ENCODE results near the gene ABR.
"Not testable (repeated sequence)": the region's sequence is repeated elsewhere in the genome, so short reads cannot be mapped to it uniquely, and the experiment has no call there.

Gene ABR

GRCh38 chr17:1146561-1147265 is 33.1 kb downstream of the ABR start:
- no peak for DNase-seq

GRCh38 chr17:1145311-1145986 is 34.3 kb downstream of the ABR start:
- DNase-seq = no peak

GRCh38 chr17:1144162-1144561 is 35.6 kb downstream of the ABR start:
- no peak for DNase-seq

GRCh38 chr17:1143573-1143972 is 36.2 kb downstream of the ABR start:
- DNase-seq = no peak

- DNase-seq = no peak
These were observed 37.2 kb downstream of the ABR start for GRCh38 chr17:1142561-1142971.

- DNase-seq = no peak
These were observed 42.3 kb downstream of the ABR start for GRCh38 chr17:1137465-1137894.

GRCh38 chr17:1136748-1137147 is 43.0 kb downstream of the ABR start:
- no peak for DNase-seq

- no peak for DNase-seq
These were observed 45.0 kb downstream of the ABR start for GRCh38 chr17:1134634-1135324.

- no peak for DNase-seq
These were observed 49.6 kb downstream of the ABR start for GRCh38 chr17:1130191-1130590.

GRCh38 chr17:1128463-1128862 is 51.3 kb downstream of the ABR start:
- not testable (repeated sequence) for DNase-seq

- DNase-seq = no peak
These were observed 52.8 kb downstream of the ABR start for GRCh38 chr17:1126801-1127550.

- no peak for DNase-seq
These were observed 53.5 kb downstream of the ABR start for GRCh38 chr17:1126250-1126797.

GRCh38 chr17:1125788-1126145 is 54.0 kb downstream of the ABR start:
- DNase-seq = no peak

GRCh38 chr17:1124896-1125787 is 54.6 kb downstream of the ABR start:
- DNase-seq = no peak

- DNase-seq = no peak
These were observed 55.7 kb downstream of the ABR start for GRCh38 chr17:1123921-1124715.

GRCh38 chr17:1123393-1123831 is 56.4 kb downstream of the ABR start:
- no peak for DNase-seq

- peak; percentile 68 to 86 (median 73) for DNase-seq
These were observed 57.0 kb downstream of the ABR start for GRCh38 chr17:1122533-1123392.

GRCh38 chr17:1121442-1121817 is 58.4 kb downstream of the ABR start:
- DNase-seq = not testable (repeated sequence)

- no peak for DNase-seq
These were observed 59.0 kb downstream of the ABR start for GRCh38 chr17:1120596-1121441.

Data from activated naive CD4-positive, alpha-beta T cell (primary cell).